T47D (cell line): ENCODE measurements around the gene PAF1.
A peak's percentile ranks its signal among the peaks of the same experiment; 100 is the strongest.

Experiments
- DNase-seq, 2 experiments: peaks; one replicate each; pipeline versions ENCODE4 v3.0.0 to v3.0.0-alpha.2; 2011 to 2012; ENCODE audit warnings: low read depth in 1 of 2, low spot score in 1 of 2
- JUND ChIP-seq: IDR thresholded peaks from 2 replicates; pipeline ENCODE4 v1.6.1; 2012; ENCODE audit warnings: low read depth
- in situ Hi-C: cut with HindIII; loops from 2 replicates; pipeline ENCODE4 v1.10.0; 2016; ENCODE audit warnings: low sequenced_read_pairs, low pct_unique_long_range_greater_than_20kb

PAF1 gene

DNA sequence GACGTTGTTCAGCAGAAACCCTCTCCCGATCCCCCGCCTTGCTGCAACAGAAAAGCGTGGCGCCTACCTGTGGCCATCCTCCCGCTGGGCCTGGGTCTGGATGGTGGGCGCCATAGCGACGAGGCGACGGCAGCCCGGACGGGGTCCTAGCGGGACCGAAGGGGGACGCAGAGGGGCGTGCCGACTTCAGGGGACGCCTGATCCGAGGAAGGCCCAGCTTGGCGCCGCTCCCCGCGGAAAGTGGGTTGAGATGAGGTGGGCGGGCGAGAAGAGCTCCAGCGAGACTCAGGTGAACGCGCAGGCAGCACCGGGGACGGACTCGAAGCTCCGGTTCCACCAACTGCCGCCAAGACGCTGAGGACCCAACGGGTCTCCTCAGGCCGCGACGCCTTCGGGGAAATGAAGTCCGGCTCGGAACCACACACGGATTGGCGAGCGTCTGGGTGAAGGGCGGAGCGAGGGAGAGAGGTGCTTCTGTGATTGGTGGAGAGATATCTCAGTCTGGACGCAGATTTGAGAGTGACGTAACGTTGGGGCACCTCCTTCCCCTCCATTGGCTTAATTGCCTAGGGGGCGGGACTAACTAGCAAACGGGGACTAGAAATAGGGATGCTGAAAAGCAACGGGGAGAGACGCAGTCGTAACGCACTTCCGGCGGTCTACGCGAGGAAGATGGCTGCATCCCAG, at the start of gene PAF1, which contains the start of gene MED29:
TSS of gene PAF1 (minus strand) at position 356 of the 687 bp plus-strand sequence. CDS start at position 114, 242 bp downstream.
TSS of gene MED29 (plus strand) at position 628 of the 687 bp plus-strand sequence. CDS start at position 673, 45 bp downstream.
- TF ChIP-seq JUND = no peak
- in situ Hi-C loops = no loop called here
- peak; percentile 93 to 99 for DNase-seq

DNA sequence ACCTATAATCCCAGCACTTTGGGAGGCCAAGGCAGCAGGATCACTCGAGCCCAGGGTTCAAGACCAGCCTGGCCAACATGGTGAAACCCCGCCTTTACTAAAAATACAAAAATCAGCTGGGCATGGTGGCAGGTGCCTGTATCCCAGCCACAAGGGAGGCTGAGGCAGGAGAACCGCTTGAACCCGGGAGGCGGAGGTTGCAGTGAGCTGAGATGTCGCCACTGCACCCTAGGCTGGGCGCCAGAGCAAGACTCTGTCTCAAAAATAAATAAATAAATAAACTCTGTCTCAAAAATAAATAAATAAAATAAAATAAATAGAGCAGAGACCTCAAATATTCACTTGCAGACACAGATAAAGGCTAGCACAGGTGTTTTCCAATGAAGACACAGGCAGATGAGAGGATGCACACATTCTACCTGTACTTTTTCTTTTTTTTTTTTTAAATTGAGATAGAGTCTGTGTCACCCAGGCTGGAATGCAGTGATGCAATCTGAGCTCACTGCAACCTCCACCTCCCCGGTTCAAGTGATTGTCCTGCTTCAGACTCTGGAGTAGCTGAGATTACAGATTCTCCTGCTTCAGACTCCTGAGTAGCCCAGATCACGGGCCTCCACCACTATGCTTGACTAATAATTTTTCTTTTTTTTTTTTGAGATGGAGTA, 47.5 kb upstream of the PAF1 start:
- in situ Hi-C loops = no loop called here
- DNase-seq = no peak
- TF ChIP-seq JUND = no peak

DNA sequence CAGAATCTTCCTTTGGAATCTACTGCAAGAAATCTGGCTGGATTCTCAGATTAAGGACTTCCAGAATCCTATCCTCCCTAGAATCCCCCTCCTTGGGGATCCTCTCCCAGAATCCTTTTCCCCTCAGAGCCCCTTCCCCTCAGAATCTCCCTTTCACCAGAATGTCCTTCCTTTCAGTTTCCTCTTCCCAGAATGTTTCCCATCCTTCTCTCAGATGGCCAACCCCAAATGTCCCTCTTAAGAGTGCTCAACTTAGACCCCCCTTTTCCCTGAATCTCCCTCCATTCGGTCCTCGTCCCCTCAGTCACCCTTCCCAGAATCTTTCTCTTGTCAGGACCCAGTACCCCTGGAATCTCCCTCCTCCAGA, 45.4 kb upstream of the PAF1 start:
- no peak for TF ChIP-seq JUND
- no peak for DNase-seq
- in situ Hi-C loops = no loop called here

DNA sequence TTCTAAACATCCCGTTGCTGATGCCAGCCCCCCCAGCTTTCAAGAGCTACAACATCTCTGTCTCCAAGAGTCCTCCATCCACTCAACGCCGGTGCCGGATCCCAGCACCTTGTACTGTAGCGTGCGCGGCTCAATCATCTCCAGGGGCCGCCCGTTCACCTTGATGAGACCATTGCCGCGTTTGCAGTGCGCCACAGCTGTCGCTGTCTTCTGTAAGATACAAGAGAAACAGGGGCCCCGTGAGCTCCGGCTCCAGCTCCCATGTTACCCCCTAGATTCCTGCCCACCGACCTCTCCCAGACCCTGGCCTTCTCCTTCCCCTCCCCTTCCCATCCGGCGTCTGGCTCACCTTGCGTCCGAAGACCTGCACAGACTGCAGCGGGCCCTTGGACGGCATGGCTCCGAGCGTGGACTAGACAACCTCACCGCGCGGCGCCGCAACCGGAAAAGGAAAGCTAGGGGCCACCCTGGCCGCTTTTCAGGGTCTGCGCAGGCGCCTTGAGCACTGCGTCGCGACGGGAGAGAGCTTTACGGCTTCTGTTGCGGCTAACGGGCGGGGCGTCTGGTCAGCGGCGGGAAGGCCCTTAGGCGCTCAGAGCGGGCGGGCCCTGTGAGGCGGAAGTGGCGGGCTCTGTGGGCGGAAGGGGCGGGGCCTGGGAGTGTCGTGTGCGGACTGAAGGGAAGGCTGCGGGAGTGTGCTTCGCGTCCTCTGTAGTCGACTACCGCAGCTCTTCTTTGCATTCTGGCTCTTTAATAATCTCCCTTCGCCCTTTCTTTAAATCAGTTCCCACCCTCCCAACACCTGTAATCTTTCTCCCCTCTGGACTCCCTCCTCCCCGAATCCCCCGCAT, 44.8 kb upstream of the PAF1 start, which contains the start of gene RPS16:
TSS of gene RPS16 (minus strand) at position 451 of the 851 bp plus-strand sequence. CDS start at position 397, 54 bp downstream.
- in situ Hi-C loops = no loop called here
- DNase-seq = peak; percentile 56 to 96

DNA sequence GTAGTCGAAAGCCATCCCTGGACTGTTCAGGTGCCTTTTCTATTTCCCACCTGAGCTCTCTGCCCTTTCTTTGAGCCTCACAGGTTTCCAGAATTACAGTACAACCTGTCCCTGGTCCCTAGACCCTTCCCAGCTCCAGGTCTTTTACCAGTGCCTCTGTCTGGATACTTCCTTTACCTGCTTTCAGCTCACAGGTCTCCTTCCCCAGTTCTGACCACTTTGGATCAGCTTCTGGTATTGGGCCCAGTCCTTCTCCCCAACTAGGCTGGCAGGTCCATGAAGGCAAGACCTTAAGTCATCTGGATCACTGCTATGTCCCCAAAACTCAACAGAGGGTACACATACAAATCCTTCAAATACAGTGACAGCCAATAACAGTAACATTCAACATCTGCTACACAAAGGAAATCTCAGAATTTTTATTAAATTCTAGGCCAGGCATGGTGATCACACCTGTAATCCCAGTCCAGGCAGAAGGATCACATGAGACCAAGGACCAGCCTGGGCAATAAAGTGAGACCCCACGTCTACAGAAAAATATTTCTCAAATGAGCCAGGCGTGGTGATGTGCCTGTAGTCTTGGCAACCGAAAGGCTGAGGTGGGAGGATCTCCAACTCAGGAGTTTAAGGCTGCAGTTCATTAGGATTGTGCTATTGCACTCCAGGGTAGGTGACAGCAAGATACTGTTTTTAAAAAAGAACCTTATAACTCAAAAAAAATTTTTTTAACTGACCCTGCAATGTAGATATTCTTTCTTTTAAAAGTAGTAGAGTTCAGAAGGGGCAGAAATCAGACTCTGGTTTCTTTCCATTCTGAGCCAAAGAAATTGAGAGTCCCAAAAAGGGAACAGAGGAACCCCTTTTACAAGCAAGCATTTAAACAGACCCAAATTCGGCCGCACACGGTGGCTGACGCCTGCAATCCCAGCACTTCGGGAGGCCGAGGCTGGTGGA, 43.5 kb upstream of the PAF1 start:
- DNase-seq = no peak
- TF ChIP-seq JUND = no peak
- in situ Hi-C loops = no loop called here

More for the DNA sequence above, 44.8 kb upstream of the PAF1 start, which contains the start of gene RPS16:
- no peak for TF ChIP-seq JUND

DNA sequence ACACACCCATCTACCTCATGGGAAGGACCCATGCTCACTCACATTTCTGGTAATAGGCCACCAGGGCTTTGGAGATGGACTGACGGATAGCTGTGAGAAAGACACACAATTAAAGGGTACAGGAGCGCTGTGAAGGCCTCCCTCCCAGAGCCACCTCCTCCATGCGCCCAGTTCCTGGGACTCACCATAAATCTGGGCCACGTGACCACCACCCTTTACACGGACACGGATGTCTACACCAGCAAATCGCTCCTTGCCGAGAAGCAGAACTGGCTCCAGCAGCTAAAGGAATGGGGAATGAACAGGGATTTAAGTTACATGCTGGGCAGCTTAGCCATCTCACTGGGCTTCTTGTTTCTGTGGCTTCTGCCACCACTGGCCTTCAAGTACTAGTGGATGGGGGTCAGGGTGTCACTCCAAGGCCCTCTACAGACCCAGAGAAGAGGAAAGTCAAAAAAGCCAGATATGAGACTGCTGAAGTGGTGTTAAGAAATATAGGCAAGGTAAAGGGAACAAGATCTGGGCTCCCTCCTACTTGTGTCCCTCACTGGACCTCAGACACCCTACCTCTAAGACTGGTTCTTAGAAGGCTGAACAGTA, 42.7 kb upstream of the PAF1 start:
- no peak for TF ChIP-seq JUND
- in situ Hi-C loops = no loop called here

DNA sequence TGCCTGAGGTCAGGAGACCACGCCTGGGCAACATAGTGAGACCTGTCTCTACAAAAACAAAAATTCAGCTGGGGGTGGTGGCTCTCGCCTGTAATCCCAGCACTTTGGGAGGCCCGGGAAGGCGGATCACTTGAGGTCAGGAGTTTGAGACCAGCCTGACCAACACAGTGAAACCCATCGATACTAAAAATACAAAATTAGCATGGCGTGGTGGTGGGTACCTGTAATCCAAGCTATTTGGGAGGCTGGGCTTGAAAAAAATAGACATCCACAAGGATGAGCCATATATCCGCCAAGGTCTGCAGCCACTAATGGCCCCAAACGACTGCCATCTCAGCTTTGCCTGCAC, 41.7 kb upstream of the PAF1 start:
- in situ Hi-C loops = no loop called here
- DNase-seq = no peak
- TF ChIP-seq JUND = no peak

More for the DNA sequence above, 42.7 kb upstream of the PAF1 start:
- no peak for DNase-seq

DNA sequence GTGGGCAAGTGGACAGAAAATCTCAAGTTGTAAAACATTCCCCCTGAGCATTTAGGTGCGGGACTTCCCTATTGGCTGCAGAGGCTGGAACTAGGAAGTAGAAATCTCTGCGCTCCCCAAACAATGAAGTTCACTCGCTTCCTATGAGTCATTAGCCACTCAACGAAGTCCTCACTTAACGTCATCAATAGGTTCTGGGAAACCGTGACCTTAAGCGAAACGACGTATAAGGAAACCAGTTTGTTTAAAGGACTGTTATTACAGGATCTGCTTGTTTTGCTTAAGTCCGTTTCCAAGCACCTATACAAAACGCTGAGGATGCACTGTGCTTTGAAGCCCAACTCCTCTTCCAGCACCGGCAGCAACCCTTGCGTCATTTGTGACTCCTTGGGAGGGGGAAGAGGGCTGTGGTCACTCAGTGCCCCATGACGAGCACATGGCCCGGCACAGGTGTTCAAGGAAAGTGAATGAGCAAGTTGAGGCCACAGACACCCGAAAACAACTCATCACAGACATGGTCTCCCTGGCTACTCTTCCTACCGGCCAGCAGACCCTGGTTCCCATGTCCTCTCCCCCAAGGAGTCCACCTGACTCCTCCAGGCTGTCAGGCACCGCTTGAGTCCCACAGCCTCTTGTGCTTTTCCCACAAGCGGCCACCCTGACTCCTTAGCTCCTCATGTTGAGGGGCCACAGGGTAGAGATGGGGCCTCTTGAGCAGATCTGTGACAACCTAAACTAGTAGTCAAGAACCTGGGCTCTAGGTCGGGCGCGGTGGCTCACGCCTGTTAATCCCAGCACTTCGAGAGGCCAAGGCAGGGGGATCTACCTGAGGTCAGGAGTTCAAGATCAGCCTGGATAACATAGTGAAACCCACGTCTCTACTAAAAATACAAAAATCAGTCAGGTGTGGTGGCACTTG, 40.0 kb upstream of the PAF1 start:
- TF ChIP-seq JUND = no peak
- peak in 1 of 2 experiments; percentile 65 for DNase-seq
- in situ Hi-C loops = no loop called here

DNA sequence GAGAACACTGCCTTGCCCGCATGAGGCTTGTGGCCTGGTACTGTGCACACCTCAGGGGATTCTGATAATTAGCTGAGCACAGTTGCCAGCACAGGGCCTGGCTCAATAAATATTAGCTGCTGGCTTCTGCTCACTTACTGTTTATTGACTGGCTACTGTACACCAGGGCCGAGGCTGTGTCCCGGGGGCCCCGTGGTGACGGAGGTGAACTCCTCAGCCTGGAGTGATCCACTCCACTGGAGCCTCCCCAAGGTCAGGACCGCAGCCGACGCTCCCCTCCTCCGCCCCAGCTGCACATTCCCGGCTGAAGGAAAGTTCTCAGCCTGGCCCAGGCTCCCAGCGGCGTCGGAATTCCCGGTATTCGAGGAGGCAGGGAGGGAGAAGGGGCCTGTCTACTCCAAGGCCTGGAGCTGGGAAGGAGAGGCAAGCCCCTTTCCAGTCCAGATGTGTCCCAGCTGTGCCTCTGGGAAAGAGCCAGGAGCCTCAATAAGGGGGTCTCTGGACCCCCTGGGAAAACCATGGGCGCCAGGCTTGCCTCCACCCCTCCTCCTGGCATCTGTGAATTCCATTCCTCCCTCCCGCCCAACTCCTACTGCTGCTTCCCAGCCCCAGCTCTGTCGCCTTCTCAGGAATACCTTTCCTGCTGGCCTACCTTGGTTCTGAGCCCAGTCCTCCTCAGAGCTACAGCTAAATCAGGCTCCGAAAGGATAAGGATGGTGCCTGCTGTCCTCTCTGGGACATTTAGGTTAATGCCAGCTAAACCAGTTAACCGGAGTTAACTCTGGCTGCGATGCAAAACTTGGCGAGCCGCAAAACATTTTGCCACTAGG, 37.6 kb upstream of the PAF1 start:
- peak in 1 of 2 experiments; percentile 55 for DNase-seq
- in situ Hi-C loops = no loop called here
- TF ChIP-seq JUND = no peak

DNA sequence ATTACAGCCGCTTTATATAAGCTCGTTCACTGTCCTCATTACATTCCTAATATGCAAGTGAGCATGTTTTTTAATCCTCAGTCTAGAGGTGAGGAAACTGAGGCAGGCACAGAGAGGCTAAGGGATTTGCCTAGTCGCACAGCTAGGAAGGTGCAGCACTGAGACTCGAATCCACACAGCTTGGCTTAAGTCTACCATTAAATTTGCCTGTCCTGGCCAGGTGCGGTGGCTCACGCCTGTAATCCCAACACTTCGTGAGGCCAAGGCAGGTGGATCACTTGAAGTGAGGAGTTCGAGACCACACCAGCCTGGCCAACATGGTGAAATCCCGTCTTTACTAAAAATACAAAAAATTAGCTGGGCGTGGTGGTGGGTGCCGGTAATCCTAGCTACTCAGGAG, 36.8 kb upstream of the PAF1 start:
- TF ChIP-seq JUND = no peak
- no peak for DNase-seq
- in situ Hi-C loops = no loop called here
